BE2C (cell line): Measurements from ENCODE around the gene CHDH.

Experiments used
- DNase-seq: peaks from one replicate; pipeline ENCODE4 v3.0.0-alpha.2; 2020
- H3K27me3 ChIP-seq: fragments of 250-450 bp; sonication (Bioruptor Pico); 2 replicates; pipeline ENCODE4 v1.5.1; 2020; ENCODE audit warnings: mild to moderate bottlenecking
- H3K36me3 ChIP-seq: fragments of 250-450 bp; sonication (Bioruptor Pico); 2 replicates; pipeline ENCODE4 v1.5.1; 2020; ENCODE audit warnings: mild to moderate bottlenecking
- H3K4me1 ChIP-seq: fragments of 250-450 bp; sonication (Bioruptor Pico); 2 replicates; pipeline ENCODE4 v1.5.1; 2020
- H3K4me3 ChIP-seq: 2 replicates; pipeline ENCODE4 v1.5.1; 2011; ENCODE audit warnings: low read depth, low read length
- H3K9me3 ChIP-seq: fragments of 250-450 bp; sonication (Bioruptor Pico); 2 replicates; pipeline ENCODE4 v1.5.1; 2020
- CTCF ChIP-seq: IDR thresholded peaks from 2 replicates; pipeline ENCODE4 v1.5.1; 2012; ENCODE audit warnings: mild to moderate bottlenecking, low read depth, low read length

Gene CHDH

DNA sequence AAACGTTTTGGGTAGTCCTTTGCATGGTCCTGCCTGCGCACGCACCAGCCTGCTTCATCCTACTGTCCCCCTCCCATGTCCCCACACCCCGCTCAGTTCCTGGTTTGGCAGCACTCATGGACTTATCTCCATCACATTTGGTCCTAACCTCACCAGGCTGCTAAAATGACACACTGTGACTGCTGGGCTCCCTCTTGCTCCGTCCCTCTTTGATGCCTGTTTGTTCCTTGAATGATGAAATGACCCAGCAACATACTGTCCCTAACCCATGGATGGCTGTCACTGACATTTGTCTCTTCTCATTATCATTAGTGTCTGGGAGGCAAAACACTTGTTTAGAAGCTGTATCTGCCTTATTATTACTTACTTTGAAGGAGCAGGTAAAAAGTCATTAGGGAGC lies 80.5 kb downstream of the CHDH start:
- no peaks in the 10 kb centered on the region for H3K4me1 ChIP-seq
- H3K27me3 ChIP-seq, result no peaks in the 10 kb centered on the region
- no peak overlapping the region for H3K4me3 ChIP-seq
- no peak for DNase-seq
- H3K9me3 ChIP-seq, result no peaks in the 10 kb centered on the region
- no peak for TF ChIP-seq CTCF
- H3K36me3 ChIP-seq, result no peaks in the 10 kb centered on the region

DNA sequence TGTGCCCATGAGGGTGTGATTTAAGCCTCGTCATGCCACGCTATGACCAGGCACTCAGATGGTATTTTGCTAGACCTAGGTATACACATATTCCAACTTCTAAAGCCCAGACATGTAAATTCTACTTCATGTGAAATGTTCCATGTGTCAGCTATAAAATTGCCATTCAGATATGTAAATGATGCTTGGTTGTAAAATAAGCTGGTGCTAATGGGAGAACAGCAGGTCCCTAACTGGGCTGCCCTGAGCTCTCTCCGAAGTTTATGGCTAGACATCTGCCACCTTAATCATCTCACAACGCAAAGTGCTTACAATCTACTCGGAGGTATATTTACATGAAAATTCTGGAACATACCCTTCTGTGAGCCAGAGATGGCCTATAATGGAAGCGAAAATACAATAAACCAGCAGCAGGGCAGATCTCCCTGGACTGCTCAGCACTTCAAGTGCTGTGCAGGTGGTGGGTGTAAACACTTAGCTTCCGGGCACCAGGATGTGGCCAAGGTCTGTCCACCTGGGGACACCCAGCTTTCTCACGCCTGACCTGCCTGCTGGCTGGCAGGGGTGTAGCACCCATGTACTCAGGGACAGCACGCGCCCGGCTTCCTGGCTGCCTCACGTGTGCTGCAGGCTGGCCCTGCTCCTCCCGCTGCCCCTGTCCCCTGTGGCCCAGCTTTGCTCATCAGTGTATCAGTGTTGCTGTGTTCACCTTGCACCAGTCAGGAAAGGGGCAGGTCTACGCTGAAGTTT lies 82.0 kb downstream of the CHDH start:
- H3K27me3 ChIP-seq, result no peaks in the 10 kb centered on the region
- H3K9me3 ChIP-seq, result no peaks in the 10 kb centered on the region
- TF ChIP-seq CTCF, result no peak
- H3K36me3 ChIP-seq, result no peaks in the 10 kb centered on the region
- no peaks in the 10 kb centered on the region for H3K4me1 ChIP-seq
- DNase-seq, result no peak
- no peak overlapping the region for H3K4me3 ChIP-seq

DNA sequence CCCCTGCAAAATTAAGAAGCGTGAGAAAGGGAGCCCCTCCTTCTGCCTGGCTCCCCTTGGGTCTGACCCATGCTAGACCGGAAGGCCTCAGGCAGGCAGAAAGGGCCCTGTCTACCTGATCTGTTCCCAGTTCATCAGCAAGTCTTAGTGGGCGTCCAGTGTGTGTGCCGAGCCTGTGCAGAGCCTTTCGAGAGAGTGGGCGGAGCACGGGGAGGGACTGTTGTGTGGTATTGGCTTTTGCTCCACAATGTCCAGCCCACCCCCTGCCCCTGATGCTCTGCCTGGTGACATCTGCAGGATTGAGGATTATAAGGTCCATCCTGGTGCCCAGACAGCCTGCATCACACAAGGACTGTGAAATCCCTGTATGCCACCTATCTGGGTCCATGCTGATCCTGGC lies 82.9 kb downstream of the CHDH start:
- H3K36me3 ChIP-seq, result no peaks in the 10 kb centered on the region
- no peak overlapping the region for H3K4me3 ChIP-seq
- H3K4me1 ChIP-seq, result no peaks in the 10 kb centered on the region
- DNase-seq, result no peak
- H3K27me3 ChIP-seq, result no peaks in the 10 kb centered on the region
- H3K9me3 ChIP-seq, result no peaks in the 10 kb centered on the region
- no peak for TF ChIP-seq CTCF
